ENCODE measurements around the gene VEZF1. TPM values are rescaled to one million over a fixed set of nuclear protein-coding genes. Genes with fewer than 3 reads are reported as not detected.
A peak's percentile ranks its signal among the peaks of the same experiment; 100 is the strongest.

VEZF1 gene
- total and polyA plus RNA-seq, 2 experiments from 2014 or later: 36.0 to 67.7 TPM

DNA sequence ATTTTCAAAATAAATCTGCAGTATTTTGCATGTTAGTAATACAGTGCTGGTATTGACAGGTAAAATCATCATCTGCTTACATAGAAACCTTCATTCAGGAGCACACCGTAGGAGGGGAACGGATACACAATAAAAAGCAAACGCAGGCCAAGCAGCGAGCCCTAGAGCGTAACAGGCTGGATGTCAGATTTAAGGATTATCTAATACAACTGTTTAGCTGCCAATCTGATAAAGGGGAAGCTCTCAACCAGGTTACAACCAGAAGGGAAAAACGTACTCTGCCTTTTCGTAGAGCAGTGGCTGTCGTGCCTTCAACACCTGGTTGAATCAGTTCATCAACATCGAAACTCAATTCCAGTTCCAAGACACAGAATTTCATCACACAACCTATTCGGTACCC lies 16.5 kb downstream of the VEZF1 start (continued):
- TF ChIP-seq, protein P1, sequence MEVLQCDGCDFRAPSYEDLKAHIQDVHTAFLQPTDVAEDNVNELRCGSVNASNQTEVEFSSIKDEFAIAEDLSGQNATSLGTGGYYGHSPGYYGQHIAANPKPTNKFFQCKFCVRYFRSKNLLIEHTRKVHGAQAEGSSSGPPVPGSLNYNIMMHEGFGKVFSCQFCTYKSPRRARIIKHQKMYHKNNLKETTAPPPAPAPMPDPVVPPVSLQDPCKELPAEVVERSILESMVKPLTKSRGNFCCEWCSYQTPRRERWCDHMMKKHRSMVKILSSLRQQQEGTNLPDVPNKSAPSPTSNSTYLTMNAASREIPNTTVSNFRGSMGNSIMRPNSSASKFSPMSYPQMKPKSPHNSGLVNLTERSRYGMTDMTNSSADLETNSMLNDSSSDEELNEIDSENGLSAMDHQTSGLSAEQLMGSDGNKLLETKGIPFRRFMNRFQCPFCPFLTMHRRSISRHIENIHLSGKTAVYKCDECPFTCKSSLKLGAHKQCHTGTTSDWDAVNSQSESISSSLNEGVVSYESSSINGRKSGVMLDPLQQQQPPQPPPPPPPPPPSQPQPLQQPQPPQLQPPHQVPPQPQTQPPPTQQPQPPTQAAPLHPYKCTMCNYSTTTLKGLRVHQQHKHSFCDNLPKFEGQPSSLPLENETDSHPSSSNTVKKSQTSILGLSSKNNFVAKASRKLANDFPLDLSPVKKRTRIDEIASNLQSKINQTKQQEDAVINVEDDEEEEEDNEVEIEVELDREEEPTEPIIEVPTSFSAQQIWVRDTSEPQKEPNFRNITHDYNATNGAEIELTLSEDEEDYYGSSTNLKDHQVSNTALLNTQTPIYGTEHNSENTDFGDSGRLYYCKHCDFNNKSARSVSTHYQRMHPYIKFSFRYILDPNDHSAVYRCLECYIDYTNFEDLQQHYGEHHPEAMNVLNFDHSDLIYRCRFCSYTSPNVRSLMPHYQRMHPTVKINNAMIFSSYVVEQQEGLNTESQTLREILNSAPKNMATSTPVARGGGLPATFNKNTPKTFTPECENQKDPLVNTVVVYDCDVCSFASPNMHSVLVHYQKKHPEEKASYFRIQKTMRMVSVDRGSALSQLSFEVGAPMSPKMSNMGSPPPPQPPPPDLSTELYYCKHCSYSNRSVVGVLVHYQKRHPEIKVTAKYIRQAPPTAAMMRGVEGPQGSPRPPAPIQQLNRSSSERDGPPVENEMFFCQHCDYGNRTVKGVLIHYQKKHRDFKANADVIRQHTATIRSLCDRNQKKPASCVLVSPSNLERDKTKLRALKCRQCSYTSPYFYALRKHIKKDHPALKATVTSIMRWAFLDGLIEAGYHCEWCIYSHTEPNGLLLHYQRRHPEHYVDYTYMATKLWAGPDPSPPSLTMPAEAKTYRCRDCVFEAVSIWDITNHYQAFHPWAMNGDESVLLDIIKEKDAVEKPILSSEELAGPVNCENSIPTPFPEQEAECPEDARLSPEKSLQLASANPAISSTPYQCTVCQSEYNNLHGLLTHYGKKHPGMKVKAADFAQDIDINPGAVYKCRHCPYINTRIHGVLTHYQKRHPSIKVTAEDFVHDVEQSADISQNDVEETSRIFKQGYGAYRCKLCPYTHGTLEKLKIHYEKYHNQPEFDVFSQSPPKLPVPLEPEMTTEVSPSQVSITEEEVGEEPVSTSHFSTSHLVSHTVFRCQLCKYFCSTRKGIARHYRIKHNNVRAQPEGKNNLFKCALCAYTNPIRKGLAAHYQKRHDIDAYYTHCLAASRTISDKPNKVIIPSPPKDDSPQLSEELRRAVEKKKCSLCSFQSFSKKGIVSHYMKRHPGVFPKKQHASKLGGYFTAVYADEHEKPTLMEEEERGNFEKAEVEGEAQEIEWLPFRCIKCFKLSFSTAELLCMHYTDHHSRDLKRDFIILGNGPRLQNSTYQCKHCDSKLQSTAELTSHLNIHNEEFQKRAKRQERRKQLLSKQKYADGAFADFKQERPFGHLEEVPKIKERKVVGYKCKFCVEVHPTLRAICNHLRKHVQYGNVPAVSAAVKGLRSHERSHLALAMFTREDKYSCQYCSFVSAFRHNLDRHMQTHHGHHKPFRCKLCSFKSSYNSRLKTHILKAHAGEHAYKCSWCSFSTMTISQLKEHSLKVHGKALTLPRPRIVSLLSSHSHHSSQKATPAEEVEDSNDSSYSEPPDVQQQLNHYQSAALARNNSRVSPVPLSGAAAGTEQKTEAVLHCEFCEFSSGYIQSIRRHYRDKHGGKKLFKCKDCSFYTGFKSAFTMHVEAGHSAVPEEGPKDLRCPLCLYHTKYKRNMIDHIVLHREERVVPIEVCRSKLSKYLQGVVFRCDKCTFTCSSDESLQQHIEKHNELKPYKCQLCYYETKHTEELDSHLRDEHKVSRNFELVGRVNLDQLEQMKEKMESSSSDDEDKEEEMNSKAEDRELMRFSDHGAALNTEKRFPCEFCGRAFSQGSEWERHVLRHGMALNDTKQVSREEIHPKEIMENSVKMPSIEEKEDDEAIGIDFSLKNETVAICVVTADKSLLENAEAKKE (CRISPR knock-in tag; IDR thresholded peaks at IDR 0.05): no peak

GRCh38 chr17:57970710-57971109 lies 17.3 kb downstream of the VEZF1 start:
- H3K4me3 ChIP-seq: no peak overlapping the region
- DNase-seq (ENCODE audit: low spot score) (no peak), ATAC-seq (no peak)
- H3K9me2 ChIP-seq (ENCODE audit: insufficient read depth): no peaks in the 10 kb centered on the region
- H3K27ac ChIP-seq (ENCODE audit: low read depth): peak overlapping the region; percentile 61; the same call in 1 of the 2 replicates
- Mint-ChIP-seq H3K27ac (no peak overlapping the region), H3K4me3 (no peak overlapping the region), H3K27me3 (ENCODE audit: insufficient read depth, low read depth, poor library complexity) (peaks cover 3% of the 10 kb centered on the region), H3K36me3 (ENCODE audit: low read depth) (peaks cover 21% of the 10 kb centered on the region), H3K4me1 (peaks cover 13% of the 10 kb centered on the region; the same call in 2 of the 3 replicates), H3K9me3 (no peaks in the 10 kb centered on the region)
- H3K27me3 ChIP-seq (ENCODE audit: insufficient read depth): no peaks in the 10 kb centered on the region
- H3K4me1 ChIP-seq (ENCODE audit: insufficient read depth): peaks cover 3% of the 10 kb centered on the region; the same call in 1 of the 2 replicates
- H4K20me1 ChIP-seq (replicated peaks; ENCODE audit: insufficient read depth): no peaks in the 10 kb centered on the region; the same call in 1 of the 2 replicates
- peaks cover 9% of the 10 kb centered on the region; the same call in 1 of the 2 replicates for H3K36me3 ChIP-seq (ENCODE audit: insufficient read depth)
- H3K4me2 ChIP-seq: no peak overlapping the region
- H2AFZ ChIP-seq: no peak overlapping the region
- no peaks in the 10 kb centered on the region for H3K79me2 ChIP-seq (replicated peaks; ENCODE audit: insufficient read depth)
- 0 out of 2 replicates have a peak, but pooled peaks cover 6% of the 10 kb centered on the region for H3F3A ChIP-seq (replicated peaks; ENCODE audit: low read depth)
- no peak for TF ChIP-seq CTCF (conservative IDR thresholded peaks at IDR 0.05; ENCODE audit: low read depth in 2 of 2)
- no peak for TF ChIP-seq ETS1 (IDR thresholded peaks at IDR 0.05)
- TF ChIP-seq POLR2AphosphoS5 (IDR thresholded peaks at IDR 0.05; ENCODE audit: low read depth): no peak
- no peak for TF ChIP-seq NANOG (IDR thresholded peaks at IDR 0.05; ENCODE audit: borderline replicate concordance)
- no peak for TF ChIP-seq REST (IDR thresholded peaks at IDR 0.05; ENCODE audit: unreplicated experiment)
- TF ChIP-seq ZNF331 (CRISPR knock-in tag; IDR thresholded peaks at IDR 0.05; ENCODE audit: low read depth): no peak
- no peak for TF ChIP-seq STAT1 (IDR thresholded peaks at IDR 0.05; ENCODE audit: unreplicated experiment)
- TF ChIP-seq JUNB (IDR thresholded peaks at IDR 0.05; ENCODE audit: unreplicated experiment): no peak
- TF ChIP-seq EZH2phosphoT487 (IDR thresholded peaks at IDR 0.05; ENCODE audit: unreplicated experiment): no peak
- no peak for TF ChIP-seq ZNF114 (CRISPR knock-in tag; IDR thresholded peaks at IDR 0.05)
- no peak for TF ChIP-seq CREB1 (CRISPR knock-in tag; IDR thresholded peaks at IDR 0.05; ENCODE audit: low read depth)
- no peak for TF ChIP-seq EZH2 (IDR thresholded peaks at IDR 0.05; ENCODE audit: low read depth, unreplicated experiment)

Data from GM23338 (cell line).